Neural progenitor cell (in vitro differentiated cells): ENCODE data around the gene FOXRED1.

ENCODE experiments used
- CTCF ChIP-seq: fragments of 200-600 bp; sonication (generic); IDR thresholded peaks from 2 replicates; pipeline ENCODE4 v1.5.1; 2017; ENCODE audit warnings: antibody characterized with exemption, mild to moderate bottlenecking
- EZH2phosphoT487 ChIP-seq: fragments of 200-600 bp; sonication (generic); IDR thresholded peaks from 2 replicates; pipeline ENCODE4 v1.6.1; 2017; ENCODE audit warnings: antibody characterized with exemption

- TF ChIP-seq CTCF = peak; percentile 14
- TF ChIP-seq EZH2phosphoT487 = no peak
Observed at GRCh38 chr11:126282736-126283591, 14.0 kb downstream of the FOXRED1 start, which contains the start of gene TIRAP.
